NCI-H2107 (cell line): ENCODE results near the gene CDH23.

Experiments
- DNase-seq: peaks from one replicate; lab custom pipeline; 2025; lab: John Stamatoyannopoulos, UW

The CDH23 gene

GRCh38 chr10:71623098-71623985 is 226.6 kb downstream of the CDH23 start:
- no peak for DNase-seq

- no peak for DNase-seq
Observed at GRCh38 chr10:71623986-71624291, 227.2 kb downstream of the CDH23 start.

GRCh38 chr10:71625445-71626175 is 228.9 kb downstream of the CDH23 start:
- DNase-seq: no peak

- DNase-seq: no peak
Observed at GRCh38 chr10:71627230-71627939, 230.7 kb downstream of the CDH23 start.

DNA sequence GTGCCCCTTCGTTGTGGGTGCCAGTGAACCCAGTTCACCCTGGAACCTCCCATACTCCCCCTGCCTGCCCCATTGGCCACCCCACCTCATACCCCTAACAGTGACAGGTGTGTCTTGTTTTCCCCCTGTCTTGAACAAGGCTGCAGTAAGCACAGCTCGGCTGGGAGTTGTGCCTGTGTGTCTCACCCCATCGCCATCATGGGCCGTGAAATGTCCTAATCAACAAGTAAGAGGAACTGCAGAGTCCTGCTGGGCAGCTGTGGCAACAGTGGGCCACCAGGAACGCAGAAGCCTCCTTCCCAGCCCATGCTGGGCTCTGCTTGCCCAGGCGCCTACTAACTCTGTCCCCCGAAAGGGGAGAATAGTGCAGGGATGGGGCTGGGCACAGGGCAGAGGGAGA is 231.2 kb downstream of the CDH23 start:
- no peak for DNase-seq

DNA sequence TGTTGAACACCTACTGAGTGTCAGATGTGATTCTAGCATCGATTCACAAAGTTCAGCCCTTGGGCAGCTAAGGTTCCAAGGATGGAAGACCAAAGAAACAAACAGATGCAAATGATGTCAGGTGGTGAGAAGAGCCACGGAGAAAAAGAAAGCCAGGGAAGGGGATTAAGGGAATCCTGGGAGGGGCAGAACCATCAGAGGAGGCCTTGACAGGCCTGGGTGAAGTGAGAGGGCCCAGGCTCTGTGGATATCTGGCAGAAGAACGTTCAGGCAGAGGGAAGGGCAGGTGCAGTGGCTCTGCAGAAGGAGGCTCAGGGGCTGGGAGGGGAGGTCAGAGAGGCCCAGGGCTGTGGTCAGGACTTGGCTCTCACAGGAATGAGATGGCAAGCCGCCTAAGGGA is 232.4 kb downstream of the CDH23 start:
- DNase-seq: no peak

DNA sequence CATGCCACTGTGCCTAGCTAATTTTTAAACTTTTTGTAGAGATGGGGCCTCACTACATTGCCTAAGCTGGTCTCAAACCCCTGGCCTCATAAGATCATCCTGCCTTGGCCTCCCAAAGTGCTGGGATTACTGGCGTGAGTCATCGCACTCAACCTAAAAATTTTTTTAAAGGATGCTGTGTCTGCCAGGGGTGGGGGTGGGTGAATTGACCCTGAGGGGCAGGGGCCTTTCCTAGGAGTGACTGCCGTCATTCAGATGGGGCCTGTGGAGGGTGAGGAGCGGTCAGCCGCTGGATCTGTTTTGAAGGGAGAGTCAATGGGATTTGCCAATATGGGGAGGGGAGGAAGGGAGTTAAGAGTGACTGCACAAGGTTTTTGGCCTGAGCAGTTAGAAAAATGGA is 233.4 kb downstream of the CDH23 start:
- DNase-seq: no peak

- DNase-seq: no peak
Observed at GRCh38 chr10:71631007-71631861, 234.5 kb downstream of the CDH23 start.

DNA sequence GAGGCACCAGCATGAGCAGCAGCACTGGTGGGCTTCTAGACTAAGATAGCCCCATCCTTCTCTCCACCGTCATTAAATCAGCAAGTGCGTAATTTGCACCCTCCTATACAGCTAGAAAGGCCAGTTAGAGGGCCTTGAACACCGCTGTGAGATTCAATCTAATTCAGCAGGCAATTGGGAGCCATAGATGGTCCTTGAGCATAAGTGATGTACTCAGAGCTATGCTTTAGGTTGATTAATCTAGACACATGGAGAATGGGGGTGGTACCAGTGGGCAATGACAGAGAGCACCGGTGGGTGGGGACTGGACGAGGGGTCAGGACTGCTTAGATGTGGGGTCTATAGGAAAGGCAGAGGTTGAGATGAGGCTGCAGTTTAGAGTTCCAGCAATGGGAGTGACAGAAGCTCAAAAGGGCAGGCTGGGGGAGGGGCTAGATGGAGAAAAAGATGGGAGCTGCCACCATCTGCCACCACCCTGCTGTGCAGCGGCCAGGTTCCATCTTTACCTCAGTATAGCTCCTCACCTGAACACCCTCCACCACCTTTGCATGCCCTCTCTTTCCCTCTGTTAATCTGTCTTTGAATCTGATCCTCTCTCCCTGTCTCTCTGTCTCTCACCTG is 235.6 kb downstream of the CDH23 start:
- no peak for DNase-seq

GRCh38 chr10:71632896-71633600 is 236.3 kb downstream of the CDH23 start:
- no peak for DNase-seq

DNA sequence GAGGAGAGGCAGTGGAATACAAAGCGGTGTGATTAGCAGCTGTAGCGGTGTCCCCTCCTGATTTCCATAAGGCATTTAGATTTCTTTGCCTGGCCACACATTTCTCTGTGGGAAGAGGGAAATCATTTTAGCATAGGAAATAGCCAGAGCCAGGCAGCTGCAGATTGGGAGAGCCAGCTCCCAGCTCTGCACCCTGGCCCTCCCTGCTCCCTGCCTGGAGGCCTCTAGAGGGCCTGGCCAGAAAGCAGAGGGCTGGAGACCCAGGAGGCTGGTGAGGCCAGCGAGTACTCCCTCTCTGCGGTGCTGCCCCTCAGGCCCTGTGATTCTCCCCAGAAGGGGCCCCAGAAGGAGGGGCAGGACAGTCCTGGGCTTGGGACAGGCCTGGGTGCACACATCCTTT is 237.2 kb downstream of the CDH23 start:
- no peak for DNase-seq

DNA sequence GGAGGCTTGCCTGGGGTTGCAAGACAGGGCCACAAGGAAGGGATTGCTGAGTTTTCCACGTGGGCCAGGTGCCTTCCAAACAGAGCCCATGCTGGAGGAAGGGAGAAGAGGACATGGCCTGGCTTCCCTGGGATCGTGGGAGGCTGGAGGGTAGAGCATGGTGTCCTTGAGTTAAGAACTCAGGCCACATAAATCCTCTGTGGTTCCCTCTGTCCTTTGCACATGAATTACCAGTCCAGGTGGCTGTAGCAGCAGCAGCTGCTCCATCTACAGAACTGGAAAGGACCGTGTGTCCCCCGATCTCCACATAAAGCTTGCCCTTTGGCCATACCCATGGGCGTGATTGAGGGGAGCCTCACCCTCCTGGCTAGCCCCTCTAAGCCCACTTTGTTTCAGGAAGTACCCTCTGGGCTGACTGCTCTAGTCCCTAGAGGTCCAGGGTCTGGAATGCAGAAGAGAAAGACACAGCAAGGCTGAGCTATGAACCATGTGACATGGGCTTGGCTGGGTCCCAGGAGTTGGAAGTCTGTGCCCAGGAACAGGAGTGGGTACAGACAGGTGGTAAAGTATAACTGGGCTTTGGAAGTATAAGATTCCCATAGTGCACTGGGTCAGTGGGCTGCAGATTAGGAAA is 237.9 kb downstream of the CDH23 start:
- no peak for DNase-seq

DNA sequence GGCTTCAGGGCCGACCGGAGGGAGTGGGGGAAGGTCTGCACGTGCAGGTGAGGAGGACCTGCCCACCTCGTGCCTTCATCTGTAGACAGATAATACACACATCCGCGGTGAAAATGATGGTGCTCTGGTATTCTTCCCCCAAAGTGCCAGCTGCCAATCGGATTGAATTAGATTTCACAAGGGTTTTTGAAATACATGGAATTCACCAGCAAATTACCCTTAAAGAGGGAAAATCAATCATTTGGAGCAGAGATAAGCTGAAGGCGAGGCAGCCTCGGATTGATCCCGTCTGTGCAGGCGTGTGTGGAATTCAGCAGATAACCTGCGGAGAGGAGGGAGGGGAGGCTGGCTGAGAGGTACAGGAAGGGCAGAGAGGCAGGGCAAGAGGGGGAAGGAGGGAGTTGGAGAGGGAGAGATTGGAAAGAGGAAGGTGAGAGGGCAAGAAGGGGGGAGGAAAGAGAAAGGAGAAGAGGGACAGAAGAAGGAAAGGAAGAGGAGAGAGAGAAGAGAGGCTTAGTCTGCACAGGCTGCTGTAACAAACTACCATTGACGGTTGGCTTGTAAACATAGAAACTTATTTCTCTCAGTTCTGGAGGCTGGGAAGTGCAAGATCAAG is 238.6 kb downstream of the CDH23 start:
- DNase-seq: no peak

DNA sequence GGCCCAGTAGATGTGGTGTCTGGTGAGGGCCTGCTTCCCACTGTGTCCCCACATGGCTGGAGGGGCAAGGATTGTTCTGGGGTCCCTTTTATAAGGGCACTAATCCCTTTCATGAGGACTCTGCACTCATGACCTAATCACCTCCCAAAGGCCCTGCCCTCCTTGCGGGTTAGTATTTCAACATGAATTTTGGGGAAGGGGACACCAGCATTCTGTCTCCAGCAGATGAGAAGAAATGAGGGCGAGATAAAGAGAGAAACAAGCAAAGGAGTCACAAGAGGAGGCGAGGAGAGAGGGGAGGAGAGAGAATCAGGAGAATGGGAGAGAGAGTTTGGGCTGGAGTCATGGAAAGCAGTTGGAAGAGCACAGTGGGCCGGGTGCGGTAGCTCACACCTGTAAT is 239.1 kb downstream of the CDH23 start:
- DNase-seq: no peak

DNA sequence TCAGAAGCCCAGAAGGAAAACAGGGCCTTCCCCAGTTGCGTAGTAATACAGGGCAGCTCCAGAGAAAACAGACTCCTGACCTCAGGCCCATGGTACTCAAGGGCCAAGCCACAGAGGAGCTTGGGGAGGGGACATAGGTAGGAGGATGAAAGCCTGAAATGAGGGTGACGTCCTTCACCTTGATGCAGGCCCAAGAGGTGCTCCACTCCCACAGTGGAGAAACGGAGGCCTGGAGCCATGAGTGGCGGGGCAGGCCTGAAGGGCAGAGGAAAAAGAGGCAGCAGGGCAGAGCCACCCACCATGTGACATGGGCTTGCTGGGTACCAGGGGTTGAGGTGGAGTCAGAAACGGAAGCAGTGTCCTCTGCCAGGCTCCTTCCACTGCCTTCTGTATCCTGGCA is 239.9 kb downstream of the CDH23 start:
- DNase-seq: no peak

DNA sequence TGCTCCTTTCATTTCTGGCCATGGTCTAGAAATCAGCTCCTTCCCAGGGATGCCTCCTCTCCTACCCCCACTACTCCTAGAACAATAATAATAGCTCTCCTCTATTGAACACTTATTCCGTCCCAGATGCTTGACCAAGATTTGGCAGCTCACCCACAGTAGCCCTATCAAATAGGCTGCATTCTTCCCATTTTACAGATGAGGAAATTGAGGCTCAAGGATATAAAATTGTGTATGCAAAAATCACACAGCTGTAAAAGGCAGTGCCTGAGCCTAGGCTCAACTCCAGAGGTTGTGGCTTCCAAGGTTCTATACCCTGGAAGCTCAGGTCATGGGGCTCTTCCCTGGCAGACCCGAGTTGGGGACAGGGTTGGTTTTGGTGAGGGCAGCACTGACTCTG is 240.6 kb downstream of the CDH23 start:
- DNase-seq: no peak

DNA sequence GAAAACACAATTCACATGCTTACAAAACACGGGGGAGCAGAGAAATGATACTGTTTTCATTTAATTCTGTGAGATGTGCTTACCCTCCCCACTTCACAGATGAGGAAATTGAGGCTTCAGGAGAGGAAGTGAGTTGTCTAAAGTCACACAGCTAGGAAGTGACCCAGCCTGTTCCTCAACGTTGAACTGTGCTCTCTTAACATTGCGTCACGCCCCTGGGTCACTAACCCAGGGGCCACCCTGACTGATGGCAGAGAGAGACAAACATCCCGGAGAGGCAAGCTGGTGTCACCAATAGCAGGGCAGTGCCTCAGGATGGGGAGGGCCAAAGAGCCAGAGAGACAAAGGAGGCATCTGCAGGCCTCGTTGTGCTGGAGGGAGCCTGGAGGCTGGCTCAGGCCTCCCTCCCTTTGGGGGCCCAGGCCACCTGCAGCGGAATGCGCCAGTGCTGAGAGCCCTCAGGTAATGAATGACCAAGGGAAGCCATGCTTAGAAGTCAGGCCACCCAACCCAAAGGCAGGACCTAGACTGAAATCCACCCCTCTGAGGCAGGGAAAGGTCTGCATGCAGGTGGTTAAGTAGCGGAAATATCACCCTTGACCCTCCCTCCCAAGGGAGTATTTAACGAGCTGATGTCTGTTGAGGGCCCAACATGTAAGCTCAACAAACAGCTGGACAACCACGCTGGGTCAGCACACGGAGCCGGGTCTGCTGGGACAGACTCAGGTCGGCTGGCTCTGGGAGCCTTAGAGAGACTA is 241.5 kb downstream of the CDH23 start:
- no peak for DNase-seq

- no peak for DNase-seq
Observed at GRCh38 chr10:71638822-71639719, 242.4 kb downstream of the CDH23 start.
